ENCODE data around the gene MTG2. TPM values are rescaled to one million over a fixed set of nuclear protein-coding genes. Genes with fewer than 3 reads are reported as not detected.

Gene MTG2
- total and polyA plus RNA-seq, 2 of the 13 experiments (the other 11 are each of a cell fraction or from before 2014, with no cell fraction given): 20.4 to 37.8 TPM

GRCh38 chr20:62148908-62149314, 33.9 kb upstream of the MTG2 start (continued):
- TF ChIP-seq BCLAF1 (IDR thresholded peaks at IDR 0.05): no peak
- no peak for TF ChIP-seq MAFF (IDR thresholded peaks at IDR 0.05; ENCODE audit: low read depth, low read length)
- TF ChIP-seq ZNF546 (CRISPR knock-in tag; conservative IDR thresholded peaks at IDR 0.05): no peak
- no peak for TF ChIP-seq THAP9 (CRISPR knock-in tag; IDR thresholded peaks at IDR 0.05; ENCODE audit: borderline replicate concordance)
- TF ChIP-seq DZIP1 (CRISPR knock-in tag; IDR thresholded peaks at IDR 0.05): 0 out of 2 replicates have a peak, but pooled peaks have one; percentile 81
- TF ChIP-seq CENPX (CRISPR knock-in tag; IDR thresholded peaks at IDR 0.05): no peak
- no peak for TF ChIP-seq ATF2 (CRISPR knock-in tag; IDR thresholded peaks at IDR 0.05)
- TF ChIP-seq REL (CRISPR knock-in tag; conservative IDR thresholded peaks at IDR 0.05): no peak
- TF ChIP-seq AGO2 (optimal IDR thresholded peaks at IDR 0.05; ENCODE audit: low read depth, low read length): no peak
- no peak for TF ChIP-seq ZNF770 (CRISPR knock-in tag; IDR thresholded peaks at IDR 0.05)
- peak; percentile 64; the same call in 1 of the 2 replicates for TF ChIP-seq ZFY (CRISPR knock-in tag; IDR thresholded peaks at IDR 0.05)
- no peak for TF ChIP-seq NCOA1 (CRISPR knock-in tag; IDR thresholded peaks at IDR 0.05)
- TF ChIP-seq ZNF513 (CRISPR knock-in tag; conservative IDR thresholded peaks at IDR 0.05): no peak
- no peak for TF ChIP-seq ZNF790 (CRISPR knock-in tag; IDR thresholded peaks at IDR 0.05; ENCODE audit: borderline replicate concordance)
- no peak for TF ChIP-seq GTF2F1 (IDR thresholded peaks at IDR 0.05; ENCODE audit: low read length)
- TF ChIP-seq ZNF557 (CRISPR knock-in tag; IDR thresholded peaks at IDR 0.05): no peak
- no peak for TF ChIP-seq NFATC3 (CRISPR knock-in tag; IDR thresholded peaks at IDR 0.05)

Data from HepG2 (cell line).